Duodenal mucosa (tissue), 2 donors: ENCODE results near the gene ODF2.

Source experiments
- H3K27ac ChIP-seq: one replicate; pipeline ENCODE4 v1.7.0; 2013; ENCODE audit warnings: low read depth, low read length
- H3K27me3 ChIP-seq, 2 donors: one replicate each; pipeline ENCODE4 v1.7.0; 2013; ENCODE audit warnings: low read length in 2 of 2, control low read depth in 1 of 2; ENCODE audit not compliant: insufficient read depth in 2 of 2, control insufficient read depth in 1 of 2
- H3K36me3 ChIP-seq, 2 donors: one replicate each; pipeline ENCODE4 v1.7.0; 2013; ENCODE audit warnings: low read length in 2 of 2, control low read depth in 1 of 2; ENCODE audit not compliant: insufficient read depth in 2 of 2, control insufficient read depth in 1 of 2
- H3K4me1 ChIP-seq, 2 donors: one replicate each; pipeline ENCODE4 v1.7.0; 2013; ENCODE audit warnings: low read length in 2 of 2, control low read depth in 1 of 2; ENCODE audit not compliant: insufficient read depth in 2 of 2, control insufficient read depth in 1 of 2
- H3K4me3 ChIP-seq, 2 donors: one replicate each; pipeline ENCODE4 v1.7.0; 2013; ENCODE audit warnings: low read length in 2 of 2, low read depth in 1 of 2
- H3K9ac ChIP-seq, 2 donors: one replicate each; pipeline ENCODE4 v1.7.0; 2013; ENCODE audit warnings: low read length in 2 of 2, low read depth in 1 of 2
- H3K9me3 ChIP-seq, 2 donors: one replicate each; pipeline ENCODE4 v1.7.0; 2013; ENCODE audit warnings: low read length in 2 of 2, control low read depth in 1 of 2; ENCODE audit not compliant: control insufficient read depth in 1 of 2

Gene ODF2

DNA sequence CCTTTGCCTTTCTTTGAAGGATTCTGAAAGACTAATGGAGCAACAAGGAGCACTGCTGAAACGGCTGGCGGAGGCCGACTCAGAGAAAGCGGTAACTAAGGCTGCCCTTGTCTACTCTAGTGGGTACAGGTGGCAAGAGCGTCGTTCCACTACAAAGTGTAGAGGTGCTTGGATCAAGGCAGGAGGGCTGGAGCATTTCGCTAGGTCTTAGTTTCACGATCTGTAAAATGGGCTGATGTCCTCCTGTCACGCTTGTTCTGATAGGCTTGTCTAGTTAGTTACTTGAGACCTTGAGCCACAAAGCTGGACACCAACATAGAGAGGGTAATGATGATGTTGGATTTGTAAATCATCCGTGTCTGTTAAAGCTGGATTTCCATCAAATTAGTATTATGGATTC lies 25.8 kb downstream of the ODF2 start:
- Histone ChIP-seq H3K27ac (no peak overlapping the region), H3K4me1 (no peaks in the 10 kb centered on the region)

DNA sequence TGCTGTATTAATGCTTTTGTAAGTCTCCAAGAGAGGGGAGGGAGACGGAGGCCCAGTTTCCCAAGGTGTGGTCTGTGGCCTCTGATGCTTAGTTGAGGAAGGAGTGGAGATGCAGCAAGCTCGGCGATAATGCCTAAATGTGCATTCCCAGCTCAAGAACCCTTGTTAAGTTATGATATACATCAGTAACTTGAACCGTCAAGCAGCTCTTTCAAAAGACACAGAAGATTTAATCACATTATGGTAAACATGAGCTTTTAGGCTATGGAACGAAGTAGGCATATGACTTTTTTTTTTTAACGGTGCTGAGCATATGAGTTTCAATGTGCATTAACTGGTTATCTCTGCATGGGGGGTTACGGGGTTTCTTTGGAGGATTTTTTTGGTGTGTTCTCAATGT lies 26.4 kb downstream of the ODF2 start:
- Histone ChIP-seq H3K4me3 (no peak overlapping the region), H3K9me3 (no peaks in the 10 kb centered on the region), H3K27ac (no peak overlapping the region), H3K9ac (no peak overlapping the region), H3K27me3 (no peaks in the 10 kb centered on the region), H3K36me3 (peaks cover 24 to 64% of the 10 kb centered on the region in 2 donors), H3K4me1 (no peaks in the 10 kb centered on the region)

More for the DNA sequence above, 25.8 kb downstream of the ODF2 start:
- no peak overlapping the region for H3K4me3 ChIP-seq
- no peaks in the 10 kb centered on the region for H3K27me3 ChIP-seq
- no peak overlapping the region for H3K9ac ChIP-seq
- H3K36me3 ChIP-seq, result peaks cover 22 to 58% of the 10 kb centered on the region in 2 donors
- H3K9me3 ChIP-seq, result no peaks in the 10 kb centered on the region

DNA sequence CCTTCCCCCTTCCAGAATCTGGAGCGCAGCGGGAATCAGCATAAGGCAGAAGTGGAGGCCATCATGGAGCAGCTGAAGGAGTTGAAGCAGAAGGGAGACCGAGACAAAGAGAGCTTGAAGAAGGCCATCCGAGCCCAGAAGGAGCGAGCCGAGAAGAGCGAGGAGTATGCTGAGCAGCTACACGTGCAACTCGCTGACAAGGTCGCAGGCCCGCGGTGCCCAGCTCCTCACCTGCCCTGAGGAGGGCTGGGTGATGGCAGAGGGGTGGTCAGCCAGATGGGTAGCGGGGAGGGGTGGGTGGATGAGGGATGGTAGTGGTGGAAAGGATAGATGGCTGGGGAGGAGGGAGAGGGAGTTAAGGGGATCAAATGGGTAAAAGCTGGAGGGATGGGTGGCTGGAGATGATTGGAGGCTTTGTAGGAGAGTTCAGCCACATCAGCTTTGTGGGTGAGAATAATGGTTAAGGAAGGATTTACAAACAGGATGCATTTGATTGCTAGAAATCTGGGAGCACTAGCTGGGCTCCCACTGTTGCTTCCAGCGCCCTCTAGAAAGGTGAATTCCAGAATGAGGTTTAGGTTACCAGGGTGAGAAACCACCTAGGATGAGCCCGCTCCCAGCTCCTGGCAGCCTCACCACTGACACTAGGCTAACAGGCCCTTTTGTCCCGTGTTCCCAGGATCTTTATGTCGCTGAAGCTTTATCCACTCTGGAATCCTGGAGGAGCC lies 29.0 kb downstream of the ODF2 start:
- Histone ChIP-seq H3K36me3 (peaks cover 25 to 63% of the 10 kb centered on the region in 2 donors), H3K4me1 (no peaks in the 10 kb centered on the region), H3K9ac (no peak overlapping the region), H3K27ac (no peak overlapping the region), H3K9me3 (no peaks in the 10 kb centered on the region), H3K4me3 (no peak overlapping the region), H3K27me3 (no peaks in the 10 kb centered on the region)

DNA sequence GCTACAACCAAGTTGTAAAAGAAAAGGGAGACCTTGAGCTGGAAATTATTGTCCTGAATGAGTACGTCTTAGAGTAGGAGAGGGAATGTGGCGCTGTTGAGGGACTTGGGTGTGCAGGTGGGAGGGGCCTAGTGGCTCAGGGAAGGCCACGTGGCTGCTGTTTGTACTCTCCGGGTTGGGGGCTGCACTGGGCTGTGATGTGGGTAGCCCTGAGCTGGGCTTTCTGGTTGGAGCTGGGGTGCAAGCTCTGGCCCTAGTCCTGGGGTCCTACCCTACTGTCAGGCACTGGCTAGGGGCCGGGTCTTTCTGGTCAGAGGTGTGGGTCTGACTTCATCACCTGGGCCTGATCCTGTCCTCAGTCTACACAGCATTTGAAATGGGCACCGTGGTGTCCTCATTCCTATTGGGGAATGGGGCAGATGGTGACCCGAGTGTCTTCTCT lies 29.6 kb downstream of the ODF2 start:
- Histone ChIP-seq H3K36me3 (peaks cover 26 to 63% of the 10 kb centered on the region in 2 donors), H3K9ac (no peak overlapping the region), H3K4me1 (no peaks in the 10 kb centered on the region), H3K4me3 (no peak overlapping the region), H3K27ac (no peak overlapping the region), H3K27me3 (no peaks in the 10 kb centered on the region), H3K9me3 (no peaks in the 10 kb centered on the region)

DNA sequence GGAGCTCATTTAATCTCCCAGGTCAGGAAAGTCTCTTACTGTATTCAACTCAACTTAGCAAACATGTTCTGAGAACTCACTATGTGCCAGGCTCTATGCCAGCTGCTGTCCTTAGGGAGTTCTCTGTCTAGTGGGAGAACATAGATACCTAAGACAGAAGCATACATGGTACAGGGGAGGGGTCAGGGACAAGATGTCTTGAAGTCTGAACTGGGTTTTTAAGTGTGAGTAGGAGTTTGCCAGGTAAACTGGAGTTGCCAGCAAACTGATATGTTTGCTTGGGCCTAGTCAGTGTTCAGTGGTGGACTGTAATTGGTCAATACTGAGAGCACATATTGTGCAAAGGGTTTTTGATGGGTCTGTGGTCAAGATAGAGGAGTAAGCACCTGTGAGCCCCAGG lies 30.4 kb downstream of the ODF2 start:
- H3K9me3 ChIP-seq, result no peaks in the 10 kb centered on the region
- no peak overlapping the region for H3K27ac ChIP-seq
- no peak overlapping the region for H3K4me3 ChIP-seq
- peaks cover 26 to 63% of the 10 kb centered on the region in 2 donors for H3K36me3 ChIP-seq
- no peak overlapping the region for H3K9ac ChIP-seq
- H3K27me3 ChIP-seq, result no peaks in the 10 kb centered on the region
- no peaks in the 10 kb centered on the region for H3K4me1 ChIP-seq

DNA sequence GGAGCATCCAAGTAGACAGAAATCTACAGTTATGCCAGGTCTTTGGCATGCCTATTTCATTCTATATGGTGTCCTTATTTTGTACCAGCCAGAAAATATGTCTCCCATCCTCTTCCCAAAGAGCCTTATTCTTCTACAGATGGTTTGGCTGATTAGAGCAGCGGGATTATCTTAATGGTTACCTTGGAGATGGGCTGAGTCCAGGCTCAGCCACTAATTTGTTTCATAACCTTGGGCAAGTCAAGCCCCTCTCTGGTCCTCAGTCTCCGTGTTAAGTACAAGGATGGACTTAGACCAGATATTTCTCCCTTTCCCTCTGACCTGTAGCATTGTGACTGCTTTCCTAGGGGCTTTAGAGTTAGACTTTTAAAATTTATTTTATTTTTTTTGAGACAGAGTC lies 37.6 kb downstream of the ODF2 start:
- Histone ChIP-seq H3K27me3 (no peaks in the 10 kb centered on the region), H3K4me3 (no peak overlapping the region), H3K9ac (no peak overlapping the region), H3K4me1 (peaks cover 14 to 16% of the 10 kb centered on the region in 2 donors), H3K36me3 (peaks cover 21 to 53% of the 10 kb centered on the region in 2 donors), H3K9me3 (no peaks in the 10 kb centered on the region), H3K27ac (no peak overlapping the region)

DNA sequence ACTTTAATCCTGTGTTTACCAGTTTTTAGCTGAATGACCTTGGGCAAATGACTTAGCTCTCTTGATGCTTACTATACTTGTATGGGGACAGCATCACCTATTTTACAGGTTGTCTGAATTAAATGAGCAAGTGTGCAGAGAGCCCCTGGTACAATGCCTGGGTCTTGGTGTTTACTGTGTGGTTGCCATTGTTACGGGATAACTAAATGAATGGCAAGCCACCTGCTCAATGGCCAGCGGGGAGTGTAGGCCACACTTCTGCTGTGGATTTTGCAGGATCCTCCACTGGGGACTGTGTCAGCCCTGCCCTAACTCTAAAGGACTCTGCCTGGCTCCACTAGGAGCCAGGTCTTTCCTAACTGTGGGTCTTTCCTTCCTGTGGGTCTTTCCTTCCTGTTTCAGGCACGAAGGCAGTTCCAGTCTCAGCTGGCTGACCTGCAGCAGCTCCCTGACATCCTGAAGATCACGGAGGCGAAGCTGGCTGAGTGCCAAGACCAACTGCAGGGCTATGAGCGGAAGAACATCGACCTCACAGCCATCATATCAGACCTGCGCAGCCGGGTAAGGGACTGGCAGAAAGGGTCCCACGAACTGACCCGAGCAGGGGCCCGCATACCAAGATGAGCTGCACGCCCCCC lies 38.4 kb downstream of the ODF2 start:
- Histone ChIP-seq H3K9me3 (no peaks in the 10 kb centered on the region), H3K27me3 (no peaks in the 10 kb centered on the region), H3K9ac (no peak overlapping the region), H3K36me3 (peaks cover 24 to 56% of the 10 kb centered on the region in 2 donors), H3K4me3 (no peak overlapping the region), H3K4me1 (peaks cover 14 to 16% of the 10 kb centered on the region in 2 donors), H3K27ac (no peak overlapping the region)

DNA sequence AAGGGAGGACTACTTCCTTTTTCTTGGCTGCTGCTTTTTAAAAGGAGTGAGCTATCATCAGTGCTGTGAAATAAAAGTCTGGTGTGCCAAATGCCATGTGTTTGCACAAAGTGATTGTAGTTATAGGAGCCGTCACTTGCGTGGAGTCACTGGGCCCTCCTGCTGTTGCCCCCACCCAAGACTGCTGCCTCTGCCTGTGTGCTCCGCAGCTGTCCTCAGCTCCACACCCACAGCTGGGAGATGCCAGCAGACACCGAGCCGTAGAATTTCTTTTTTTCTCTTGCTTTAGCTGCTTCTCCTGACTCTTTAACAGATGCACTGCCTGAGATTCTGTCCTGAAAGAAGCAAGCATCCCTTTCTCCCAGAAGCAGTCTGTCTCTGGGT lies 38.9 kb downstream of the ODF2 start:
- no peaks in the 10 kb centered on the region for H3K9me3 ChIP-seq
- peaks cover 14 to 16% of the 10 kb centered on the region in 2 donors for H3K4me1 ChIP-seq
- no peak overlapping the region for H3K27ac ChIP-seq
- H3K4me3 ChIP-seq, result no peak overlapping the region
- H3K27me3 ChIP-seq, result no peaks in the 10 kb centered on the region
- no peak overlapping the region for H3K9ac ChIP-seq
- H3K36me3 ChIP-seq, result peaks cover 22 to 61% of the 10 kb centered on the region in 2 donors

DNA sequence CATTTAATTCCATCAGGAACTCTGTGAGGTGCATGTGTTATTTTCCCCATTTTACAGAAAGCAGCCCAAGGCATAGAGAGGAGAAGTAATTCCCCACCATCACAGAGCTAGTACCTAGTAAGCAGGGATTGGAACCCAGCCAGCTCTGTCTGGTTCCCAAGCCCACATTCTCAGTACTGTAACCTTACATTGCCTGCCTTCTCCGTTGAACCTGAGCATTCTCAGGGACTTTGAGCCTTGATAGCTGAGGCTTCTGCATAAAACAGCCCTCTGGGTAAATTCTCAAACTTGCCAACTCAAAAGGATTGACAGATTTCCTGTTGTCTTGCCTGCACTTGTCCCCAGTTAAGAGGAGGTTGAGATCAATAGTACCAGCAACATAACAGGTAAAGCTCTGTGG lies 39.5 kb downstream of the ODF2 start:
- no peaks in the 10 kb centered on the region for H3K9me3 ChIP-seq
- H3K36me3 ChIP-seq, result peaks cover 20 to 61% of the 10 kb centered on the region in 2 donors
- H3K4me3 ChIP-seq, result no peak overlapping the region
- H3K27ac ChIP-seq, result no peak overlapping the region
- no peak overlapping the region for H3K9ac ChIP-seq
- H3K4me1 ChIP-seq, result peaks cover 14 to 16% of the 10 kb centered on the region in 2 donors
- H3K27me3 ChIP-seq, result no peaks in the 10 kb centered on the region

DNA sequence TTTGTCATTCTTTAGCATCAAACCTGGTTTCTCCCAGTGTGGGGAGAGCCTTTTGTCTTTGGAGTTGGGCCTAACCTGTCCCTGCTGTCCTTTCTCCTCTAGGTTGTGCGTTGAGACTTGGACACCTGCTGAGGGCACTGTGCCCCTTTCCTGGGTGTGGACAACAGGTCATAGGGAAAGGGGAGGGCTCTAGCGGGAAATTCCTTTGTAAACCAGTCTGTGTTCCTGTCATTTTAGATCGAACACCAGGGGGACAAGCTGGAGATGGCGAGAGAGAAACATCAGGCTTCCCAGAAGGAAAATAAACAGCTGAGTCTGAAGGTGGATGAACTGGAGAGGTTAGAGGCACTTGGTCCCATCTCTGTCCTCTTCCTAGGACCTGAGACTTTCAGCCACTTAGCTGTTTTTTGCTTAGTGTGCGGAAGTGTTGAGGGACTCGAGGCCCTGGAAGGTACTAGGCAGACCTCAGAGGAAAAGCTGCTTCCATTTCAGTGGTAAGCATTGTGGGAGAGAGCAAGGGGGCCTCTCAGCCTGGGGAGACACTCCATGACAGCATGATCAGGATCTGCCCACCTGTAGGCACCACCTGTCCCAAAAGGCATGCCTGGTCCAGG lies 40.1 kb downstream of the ODF2 start:
- H3K9me3 ChIP-seq, result no peaks in the 10 kb centered on the region
- no peak overlapping the region for H3K27ac ChIP-seq
- no peaks in the 10 kb centered on the region for H3K27me3 ChIP-seq
- H3K4me3 ChIP-seq, result no peak overlapping the region
- peaks cover 14 to 16% of the 10 kb centered on the region in 2 donors for H3K4me1 ChIP-seq
- H3K9ac ChIP-seq, result no peak overlapping the region
- H3K36me3 ChIP-seq, result peaks cover 20 to 61% of the 10 kb centered on the region in 2 donors
